ENCODE results near the gene SNX25.

The SNX25 gene

GRCh38 chr4:185285632-185286393 lies 76.4 kb downstream of the SNX25 start:
- TF ChIP-seq CTCF (IDR thresholded peaks at IDR 0.05; ENCODE audit: low read depth, low read length, missing control alignments) = no peak
- DNase-seq (ENCODE audit: low read depth) = no peak
- no peak overlapping the region for H3K4me3 ChIP-seq (ENCODE audit: low read depth, low read length)

GRCh38 chr4:185286571-185286970 lies 77.2 kb downstream of the SNX25 start:
- no peak overlapping the region for H3K4me3 ChIP-seq (ENCODE audit: low read depth, low read length)
- no peak for TF ChIP-seq CTCF (IDR thresholded peaks at IDR 0.05; ENCODE audit: low read depth, low read length, missing control alignments)
- DNase-seq (ENCODE audit: low read depth) = no peak

GRCh38 chr4:185287031-185287430 lies 77.6 kb downstream of the SNX25 start:
- no peak for DNase-seq (ENCODE audit: low read depth)
- no peak overlapping the region for H3K4me3 ChIP-seq (ENCODE audit: low read depth, low read length)
- TF ChIP-seq CTCF (IDR thresholded peaks at IDR 0.05; ENCODE audit: low read depth, low read length, missing control alignments) = no peak

GRCh38 chr4:185290018-185290607 lies 80.7 kb downstream of the SNX25 start:
- DNase-seq (ENCODE audit: low read depth) = no peak
- TF ChIP-seq CTCF (IDR thresholded peaks at IDR 0.05; ENCODE audit: low read depth, low read length, missing control alignments) = no peak
- no peak overlapping the region for H3K4me3 ChIP-seq (ENCODE audit: low read depth, low read length)

GRCh38 chr4:185290656-185291055 lies 81.3 kb downstream of the SNX25 start:
- TF ChIP-seq CTCF (IDR thresholded peaks at IDR 0.05; ENCODE audit: low read depth, low read length, missing control alignments) = no peak
- no peak overlapping the region for H3K4me3 ChIP-seq (ENCODE audit: low read depth, low read length)
- no peak for DNase-seq (ENCODE audit: low read depth)

GRCh38 chr4:185293202-185293601 lies 83.8 kb downstream of the SNX25 start:
- no peak for DNase-seq (ENCODE audit: low read depth)
- no peak for TF ChIP-seq CTCF (IDR thresholded peaks at IDR 0.05; ENCODE audit: low read depth, low read length, missing control alignments)
- no peak overlapping the region for H3K4me3 ChIP-seq (ENCODE audit: low read depth, low read length)

Measured in GM12864 (cell line).